H7 (cell line): ENCODE data around the gene ACOXL. TPM values are rescaled to one million over a fixed set of nuclear protein-coding genes. Genes with fewer than 3 reads are reported as not detected.

ENCODE experiments used
- DNase-seq: peaks from one replicate; pipeline ENCODE4 v3.0.0; 2012
- H3K27me3 ChIP-seq: 2 replicates; pipeline ENCODE4 v1.6.0; 2011; ENCODE audit warnings: mild to moderate bottlenecking, low read length; ENCODE audit not compliant: control insufficient read depth, insufficient read depth
- H3K36me3 ChIP-seq: replicated peaks from 2 replicates; pipeline ENCODE4 v1.5.1; 2011; ENCODE audit warnings: low read length; ENCODE audit not compliant: control insufficient read depth, insufficient read depth
- H3K4me3 ChIP-seq: 2 replicates; pipeline ENCODE4 v1.5.1; 2011; ENCODE audit warnings: low read depth, mild to moderate bottlenecking, control low read depth, low read length, moderate library complexity; ENCODE audit not compliant: insufficient read depth
- total RNA-seq: library from RNA; depleted of rRNA; stranded (reverse); fragments of >200 nt; shearing (Covaris generic); gene quantifications from 2 replicates; pipeline ENCODE4 v1.2.3, GENCODE V29; 2014

ACOXL gene
- total RNA-seq, 1 experiment from 2014 or later: 2.7 TPM

DNA sequence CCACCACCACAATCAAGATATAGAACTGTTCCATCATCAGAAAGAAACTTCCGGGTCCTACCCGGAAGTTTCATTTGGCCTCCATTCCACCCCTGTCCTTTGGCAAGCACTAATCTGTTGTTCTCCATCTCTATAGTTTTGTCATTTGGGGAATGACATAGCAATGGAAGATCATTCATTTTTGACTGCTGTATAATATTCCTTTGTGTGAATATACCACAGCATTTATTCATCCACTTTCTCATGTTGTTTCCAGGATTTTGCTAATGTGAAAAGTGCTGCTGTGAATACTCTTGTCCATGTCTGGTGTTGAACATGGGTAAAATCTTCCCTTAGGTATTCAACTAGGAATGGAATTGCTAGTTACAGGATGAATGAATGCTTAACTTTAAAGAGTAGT, 53.1 kb downstream of the ACOXL start:
- no peak for DNase-seq
- Histone ChIP-seq H3K36me3 (no peaks in the 10 kb centered on the region), H3K27me3 (no peaks in the 10 kb centered on the region), H3K4me3 (no peak overlapping the region)

- Histone ChIP-seq H3K36me3 (no peaks in the 10 kb centered on the region), H3K27me3 (no peaks in the 10 kb centered on the region), H3K4me3 (no peak overlapping the region)
- DNase-seq: no peak
Measured at GRCh38 chr2:110788976-110789375, 56.6 kb downstream of the ACOXL start.

DNA sequence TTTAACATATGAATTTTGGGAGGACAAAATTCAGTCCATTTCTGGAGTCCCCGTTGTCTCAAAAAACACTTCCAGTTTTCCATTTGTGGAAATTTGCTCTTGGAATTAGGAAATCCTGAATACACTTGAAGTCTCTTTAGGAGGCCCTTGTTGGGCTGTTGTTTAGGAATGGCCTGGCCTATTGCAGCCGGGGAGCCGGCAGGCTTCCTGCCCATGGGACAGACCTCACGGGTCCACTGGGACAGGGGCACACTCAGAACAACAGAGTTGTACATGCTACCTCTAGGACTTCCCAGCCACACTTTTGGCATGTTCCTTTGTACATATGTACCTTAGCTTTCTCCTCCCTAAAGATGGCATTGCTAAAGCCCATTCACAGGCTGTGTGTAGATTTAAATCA, 57.3 kb downstream of the ACOXL start:
- no peaks in the 10 kb centered on the region for H3K27me3 ChIP-seq

DNA sequence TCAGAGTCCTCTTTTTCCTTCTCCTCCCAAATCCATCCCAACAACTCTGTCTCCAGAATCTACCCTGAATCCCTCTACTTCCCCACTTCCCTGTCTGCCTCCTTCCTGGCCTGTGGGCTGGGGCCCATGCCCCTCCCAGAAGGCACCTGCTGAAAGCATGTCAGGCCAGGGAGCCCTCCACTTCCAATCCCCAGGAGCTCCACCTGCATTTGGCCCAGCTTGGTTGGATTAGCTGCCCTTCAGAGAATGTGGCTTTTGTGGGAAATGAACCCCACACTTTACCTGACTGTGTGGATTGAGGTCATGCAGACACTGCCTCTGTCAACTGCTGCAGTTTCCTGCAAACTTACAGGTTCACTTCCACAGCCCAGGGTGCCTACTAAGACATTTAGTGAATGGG, 58.5 kb downstream of the ACOXL start:
- Histone ChIP-seq H3K4me3 (no peak overlapping the region), H3K36me3 (no peaks in the 10 kb centered on the region), H3K27me3 (no peaks in the 10 kb centered on the region)
- DNase-seq: no peak

More for the DNA sequence above, 57.3 kb downstream of the ACOXL start:
- Histone ChIP-seq H3K4me3 (no peak overlapping the region), H3K36me3 (no peaks in the 10 kb centered on the region)
- DNase-seq: no peak

DNA sequence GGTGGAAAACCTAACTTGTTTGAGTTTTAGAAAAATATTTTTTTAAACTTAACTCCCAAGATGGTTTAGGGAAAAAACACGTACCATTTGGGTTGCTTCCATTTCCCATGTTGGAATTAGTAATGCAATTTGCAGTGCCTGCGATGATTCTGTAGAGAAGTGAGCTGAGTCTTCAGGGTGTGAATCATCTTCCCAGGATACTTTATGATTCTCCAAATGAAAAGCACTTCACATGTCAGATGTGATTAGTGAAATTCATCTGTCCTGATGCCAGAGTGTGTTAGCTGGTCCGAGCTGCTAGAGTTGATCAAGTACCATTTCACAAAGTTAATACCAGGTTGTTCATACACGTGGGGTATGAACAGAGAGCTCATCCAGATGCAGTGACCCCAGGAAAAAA, 59.1 kb downstream of the ACOXL start:
- no peaks in the 10 kb centered on the region for H3K36me3 ChIP-seq
- H3K4me3 ChIP-seq: no peak overlapping the region
- no peaks in the 10 kb centered on the region for H3K27me3 ChIP-seq
- DNase-seq: no peak

DNA sequence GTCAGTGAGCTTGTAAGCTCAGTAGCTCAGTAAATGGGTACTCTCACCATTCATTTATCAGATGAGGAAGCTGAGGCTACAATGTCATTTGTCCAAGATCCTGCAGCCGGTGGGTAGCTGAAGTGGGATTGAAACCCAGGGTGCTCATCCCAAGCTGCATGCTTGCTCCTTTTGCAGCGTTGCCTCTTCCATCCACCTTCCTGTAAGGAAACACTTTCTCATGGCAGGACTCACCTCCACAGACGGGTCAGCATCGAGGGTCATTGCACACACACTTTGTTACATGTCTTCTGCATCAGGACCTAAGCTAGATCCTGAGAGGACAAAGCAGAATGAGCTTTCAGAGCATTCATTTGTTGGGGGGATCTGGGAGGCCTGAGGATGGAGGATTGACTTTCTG, 60.7 kb downstream of the ACOXL start:
- H3K36me3 ChIP-seq: no peaks in the 10 kb centered on the region
- no peak overlapping the region for H3K4me3 ChIP-seq
- H3K27me3 ChIP-seq: no peaks in the 10 kb centered on the region
- no peak for DNase-seq

DNA sequence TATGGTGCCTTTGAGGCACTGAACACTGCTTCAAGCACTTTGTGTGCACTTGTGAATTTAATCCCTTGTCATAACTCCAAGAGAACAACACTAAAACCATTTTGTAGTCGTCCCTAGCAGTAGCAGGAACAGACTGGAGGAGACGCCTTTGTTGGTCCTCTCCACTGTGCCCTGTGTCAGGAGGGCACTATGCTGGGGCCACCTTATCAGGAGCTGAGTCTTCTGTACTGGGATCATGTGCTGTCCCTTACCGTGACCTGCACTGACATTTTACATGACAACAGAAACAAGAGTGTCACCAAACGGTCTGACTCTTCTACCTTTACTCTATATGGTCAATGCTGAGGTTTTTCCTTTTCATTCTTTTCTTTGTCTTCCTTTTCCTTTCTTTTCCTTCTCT, 62.0 kb downstream of the ACOXL start:
- no peak overlapping the region for H3K4me3 ChIP-seq
- no peaks in the 10 kb centered on the region for H3K27me3 ChIP-seq
- no peaks in the 10 kb centered on the region for H3K36me3 ChIP-seq
- DNase-seq: no peak

DNA sequence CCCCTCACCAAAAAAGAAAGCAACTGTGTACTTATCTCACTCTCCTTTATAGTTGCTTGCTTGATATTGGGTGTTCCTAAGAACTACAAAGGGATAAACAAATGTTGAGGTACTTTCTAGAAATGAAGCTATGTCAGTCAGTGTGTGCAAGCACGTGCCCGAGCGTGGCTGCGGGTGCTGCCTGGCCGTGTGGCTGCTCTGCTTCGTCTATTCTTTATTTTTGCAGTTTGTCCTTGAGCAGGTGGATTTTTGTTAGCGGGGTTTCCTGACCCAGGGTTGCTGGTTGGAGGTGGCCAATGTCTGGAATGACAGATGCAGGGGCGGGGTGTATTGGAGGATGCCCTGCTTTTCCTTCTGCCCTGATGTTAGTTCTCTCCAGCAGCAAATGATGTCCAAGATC, 62.6 kb downstream of the ACOXL start:
- H3K4me3 ChIP-seq: no peak overlapping the region
- no peaks in the 10 kb centered on the region for H3K27me3 ChIP-seq
- no peaks in the 10 kb centered on the region for H3K36me3 ChIP-seq
- no peak for DNase-seq

DNA sequence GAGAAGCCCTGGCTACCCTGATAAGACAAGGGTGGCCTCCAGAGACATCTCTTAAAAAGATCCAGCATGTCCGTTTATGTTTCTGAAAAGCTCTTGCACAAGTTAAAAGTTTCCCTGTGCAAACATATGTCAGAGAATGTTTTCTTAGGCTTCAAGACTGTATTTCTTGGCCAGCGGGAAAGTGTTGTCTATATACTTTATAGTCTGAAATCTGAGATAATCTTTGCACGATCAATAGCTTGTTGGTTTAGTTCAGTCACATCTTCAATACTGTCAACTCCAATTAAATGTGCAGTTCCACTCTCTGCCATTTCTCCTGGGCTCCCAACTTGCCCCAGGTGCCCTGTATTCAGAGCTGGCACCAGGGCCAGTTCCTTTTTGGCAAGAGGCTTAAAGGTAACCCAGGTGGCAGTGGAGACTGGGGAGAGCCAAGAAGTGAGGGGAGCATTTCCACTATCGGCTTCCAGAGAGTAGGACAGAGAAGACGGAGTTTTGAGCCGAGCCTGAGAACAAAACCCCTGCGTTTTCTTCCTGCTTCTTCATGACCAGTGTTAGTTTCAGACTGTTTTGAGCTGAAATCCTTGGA, 64.4 kb downstream of the ACOXL start:
- H3K27me3 ChIP-seq: no peaks in the 10 kb centered on the region
- H3K36me3 ChIP-seq: no peaks in the 10 kb centered on the region
- DNase-seq: no peak
- no peak overlapping the region for H3K4me3 ChIP-seq

DNA sequence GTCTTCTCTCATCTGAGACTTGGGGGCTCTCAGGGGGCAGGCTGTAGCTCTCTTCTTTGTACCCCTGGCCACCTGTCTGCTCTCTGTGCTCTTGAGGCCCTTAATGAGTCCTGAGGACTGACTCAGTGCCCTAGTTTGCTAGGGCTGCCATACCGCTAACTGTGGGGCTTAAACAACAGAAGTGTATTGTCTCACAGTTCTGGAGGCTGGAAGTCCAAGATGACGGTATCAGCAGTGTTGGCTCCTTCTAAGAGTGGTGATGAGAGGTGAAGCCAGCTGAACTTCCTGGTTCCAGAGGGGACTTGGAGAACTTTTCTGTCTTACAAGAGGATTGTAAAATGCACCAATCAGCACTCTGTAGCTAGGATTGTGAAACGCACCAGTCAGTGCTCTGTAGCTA, 67.0 kb downstream of the ACOXL start:
- Histone ChIP-seq H3K27me3 (no peaks in the 10 kb centered on the region), H3K4me3 (no peak overlapping the region), H3K36me3 (no peaks in the 10 kb centered on the region)
- no peak for DNase-seq

GRCh38 chr2:110800611-110801402, 68.4 kb downstream of the ACOXL start:
- H3K4me3 ChIP-seq: no peak overlapping the region
- no peak for DNase-seq
- H3K36me3 ChIP-seq: no peaks in the 10 kb centered on the region
- H3K27me3 ChIP-seq: no peaks in the 10 kb centered on the region

DNA sequence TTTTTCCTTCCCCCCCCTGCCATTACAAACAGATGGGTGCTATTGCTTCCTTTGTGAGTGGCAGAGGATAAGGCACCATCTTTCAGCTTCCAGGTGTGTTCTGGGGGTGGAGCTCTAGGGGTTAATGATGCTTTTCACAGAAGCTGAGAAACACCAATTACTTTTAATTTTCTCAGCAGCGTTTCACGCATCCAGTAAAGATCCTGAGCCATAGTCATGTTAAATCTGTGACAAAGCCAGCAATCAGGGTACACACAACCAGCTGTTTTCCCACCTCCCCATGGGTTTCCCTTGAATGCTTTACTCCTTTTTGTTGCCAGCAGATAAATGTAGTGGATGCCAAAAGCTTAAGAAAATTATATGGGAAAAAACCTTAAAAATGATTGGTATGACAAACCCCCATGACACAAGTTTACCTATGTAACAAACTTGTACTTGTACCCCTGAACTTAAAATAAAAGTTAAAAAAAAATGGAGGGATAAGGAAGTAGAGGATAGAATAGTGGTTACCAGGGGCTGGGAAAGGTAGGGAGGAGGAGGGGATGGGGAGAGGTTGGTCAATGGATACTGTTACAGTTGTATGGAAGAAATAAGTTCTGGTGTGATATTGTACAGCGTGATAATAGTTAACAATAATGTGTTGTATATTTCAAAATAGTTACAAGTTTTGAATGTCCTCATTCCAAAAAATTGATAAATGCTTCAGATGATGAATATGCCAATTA, 70.0 kb downstream of the ACOXL start:
- Histone ChIP-seq H3K27me3 (no peaks in the 10 kb centered on the region), H3K36me3 (no peaks in the 10 kb centered on the region), H3K4me3 (no peak overlapping the region)
- DNase-seq: peak; percentile 70

GRCh38 chr2:110804433-110804832, 72.1 kb downstream of the ACOXL start:
- H3K36me3 ChIP-seq: no peaks in the 10 kb centered on the region

GRCh38 chr2:110804915-110805314, 72.5 kb downstream of the ACOXL start:
- DNase-seq: no peak
- H3K36me3 ChIP-seq: no peaks in the 10 kb centered on the region

More at GRCh38 chr2:110804433-110804832, 72.1 kb downstream of the ACOXL start:
- no peak for DNase-seq
- H3K4me3 ChIP-seq: no peak overlapping the region
- H3K27me3 ChIP-seq: no peaks in the 10 kb centered on the region

DNA sequence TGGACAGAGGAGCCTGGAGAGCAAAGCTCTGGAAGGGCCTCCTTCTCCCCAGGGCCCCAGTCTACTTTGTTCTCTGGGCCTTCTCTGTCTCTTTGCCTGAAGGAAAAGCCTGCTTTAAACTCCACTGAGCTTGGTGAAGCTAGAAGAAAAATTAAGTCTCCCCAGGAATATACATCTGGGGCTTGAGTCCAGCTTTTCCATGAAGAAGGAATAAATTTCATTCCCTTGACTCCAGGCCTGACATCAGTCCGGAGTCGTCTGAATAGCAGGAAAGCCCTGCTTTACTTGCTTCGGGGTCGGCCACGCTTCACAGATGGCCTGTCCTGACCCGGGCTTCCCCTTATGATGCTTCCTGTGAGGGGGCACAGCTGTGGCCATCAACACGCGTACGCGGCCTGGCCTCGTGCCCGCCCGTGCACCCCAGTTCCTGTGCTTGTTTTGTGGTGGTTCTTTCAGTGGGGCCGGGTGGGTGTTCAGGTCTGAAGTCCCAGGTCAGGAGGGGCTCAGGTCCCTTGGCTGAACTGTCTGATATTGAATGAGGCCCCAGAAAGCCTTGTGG, 73.6 kb downstream of the ACOXL start:
- H3K4me3 ChIP-seq: no peak overlapping the region
- no peak for DNase-seq
- H3K36me3 ChIP-seq: no peaks in the 10 kb centered on the region
- no peaks in the 10 kb centered on the region for H3K27me3 ChIP-seq

More at GRCh38 chr2:110804915-110805314, 72.5 kb downstream of the ACOXL start:
- H3K4me3 ChIP-seq: no peak overlapping the region
- no peaks in the 10 kb centered on the region for H3K27me3 ChIP-seq
